Glutamatergic neuron (in vitro differentiated cells): Measurements from ENCODE around the gene FARP1. TPM values are rescaled to one million over a fixed set of nuclear protein-coding genes. Genes with fewer than 3 reads are reported as not detected.

Experiments used
- DNase-seq: peaks from one replicate; pipeline ENCODE4 v3.0.0; 2022
- H3K27ac Mint-ChIP-seq: one replicate; pipeline ENCODE4 v1.8.0; 2020; ENCODE audit warnings: mild to moderate bottlenecking, mixed read lengths, inconsistent platforms; ENCODE audit not compliant: unreplicated experiment
- H3K27me3 Mint-ChIP-seq: one replicate; pipeline ENCODE4 v1.8.0; 2020; ENCODE audit warnings: mild to moderate bottlenecking, moderate library complexity, mixed read lengths, inconsistent platforms; ENCODE audit not compliant: unreplicated experiment
- H3K36me3 Mint-ChIP-seq: one replicate; pipeline ENCODE4 v1.8.0; 2020; ENCODE audit warnings: mild to moderate bottlenecking, mixed read lengths, inconsistent platforms; ENCODE audit not compliant: unreplicated experiment
- H3K4me1 Mint-ChIP-seq: one replicate; pipeline ENCODE4 v1.8.0; 2020; ENCODE audit warnings: mild to moderate bottlenecking, low read depth, mixed read lengths, inconsistent platforms; ENCODE audit not compliant: unreplicated experiment
- H3K4me3 Mint-ChIP-seq: one replicate; pipeline ENCODE4 v1.8.0; 2020; ENCODE audit warnings: mild to moderate bottlenecking, mixed read lengths, inconsistent platforms; ENCODE audit not compliant: unreplicated experiment
- H3K9me3 Mint-ChIP-seq: one replicate; pipeline ENCODE4 v1.8.0; 2020; ENCODE audit warnings: mild to moderate bottlenecking, moderate library complexity, mixed read lengths, inconsistent platforms; ENCODE audit not compliant: unreplicated experiment
- CTCF ChIP-seq: fragments of 200-600 bp; sonication (generic); IDR thresholded peaks from one replicate; pipeline ENCODE4 v1.5.0; 2021; ENCODE audit not compliant: partially characterized antibody, unreplicated experiment
- total RNA-seq: library from RNA; stranded (reverse); fragmentation: NEBNext Ultra II Directional; extraction: Animal tissue kit (Norgen Biotek cat#: 25700); gene quantifications from one replicate; pipeline ENCODE4 v1.2.1, GENCODE V29; 2021; ENCODE audit not compliant: unreplicated experiment

The FARP1 gene
- total RNA-seq, 1 donor from 2014 or later = 233 TPM

GRCh38 chr13:98493042-98493712 is 350.3 kb downstream of the FARP1 start:
- Mint-ChIP-seq H3K9me3 (peaks cover 14% of the 10 kb centered on the region), H3K4me3 (no peak overlapping the region), H3K4me1 (peaks cover 75% of the 10 kb centered on the region), H3K27ac (no peak overlapping the region), H3K27me3 (peaks cover 11% of the 10 kb centered on the region), H3K36me3 (no peaks in the 10 kb centered on the region)
- no peak for DNase-seq
- no peak for TF ChIP-seq CTCF

GRCh38 chr13:98494769-98495168 is 351.9 kb downstream of the FARP1 start:
- Mint-ChIP-seq H3K27ac (no peak overlapping the region), H3K27me3 (peaks cover 11% of the 10 kb centered on the region), H3K4me3 (no peak overlapping the region), H3K9me3 (peaks cover 14% of the 10 kb centered on the region), H3K36me3 (no peaks in the 10 kb centered on the region), H3K4me1 (peaks cover 64% of the 10 kb centered on the region)
- no peak for TF ChIP-seq CTCF
- no peak for DNase-seq

GRCh38 chr13:98495627-98496478 is 353.0 kb downstream of the FARP1 start:
- Mint-ChIP-seq H3K27me3 (peaks cover 11% of the 10 kb centered on the region), H3K36me3 (no peaks in the 10 kb centered on the region), H3K27ac (peak overlapping the region; percentile 72), H3K9me3 (peaks cover 9% of the 10 kb centered on the region), H3K4me1 (peaks cover 61% of the 10 kb centered on the region), H3K4me3 (peak overlapping the region; percentile 63)
- no peak for TF ChIP-seq CTCF
- no peak for DNase-seq

- Mint-ChIP-seq H3K27ac (peak overlapping the region; percentile 48), H3K36me3 (no peaks in the 10 kb centered on the region), H3K9me3 (peaks cover 8% of the 10 kb centered on the region), H3K4me3 (peak overlapping the region; percentile 30), H3K4me1 (peaks cover 57% of the 10 kb centered on the region), H3K27me3 (peaks cover 11% of the 10 kb centered on the region)
- DNase-seq = no peak
- no peak for TF ChIP-seq CTCF
These were observed 353.5 kb downstream of the FARP1 start for GRCh38 chr13:98496479-98496791.

- H3K4me3 Mint-ChIP-seq = peak overlapping the region; percentile 55
- H3K27me3 Mint-ChIP-seq = peaks cover 14% of the 10 kb centered on the region
- no peak for TF ChIP-seq CTCF
- peak overlapping the region; percentile 48 for H3K27ac Mint-ChIP-seq
- peaks cover 8% of the 10 kb centered on the region for H3K9me3 Mint-ChIP-seq
- no peaks in the 10 kb centered on the region for H3K36me3 Mint-ChIP-seq
- peaks cover 58% of the 10 kb centered on the region for H3K4me1 Mint-ChIP-seq
- no peak for DNase-seq
These were observed 354.1 kb downstream of the FARP1 start for GRCh38 chr13:98496966-98497365.
